ENCODE results near the gene CAPS2.

GRCh38 chr12:75315518-75315917 is 14.6 kb downstream of the CAPS2 start:
- TF ChIP-seq POLR2A (IDR thresholded peaks at IDR 0.05; ENCODE audit: low read depth, low read length): no peak
- TF ChIP-seq POLR2AphosphoS5 (IDR thresholded peaks at IDR 0.05; ENCODE audit: low read depth, low read length): no peak
- no peak for TF ChIP-seq TAF1 (IDR thresholded peaks at IDR 0.05; ENCODE audit: borderline replicate concordance, low read depth, low read length)
